ENCODE data around the gene RBFOX1. TPM values are rescaled to one million over a fixed set of nuclear protein-coding genes. Genes with fewer than 3 reads are reported as not detected.

RBFOX1 gene
- total and polyA plus RNA-seq, 10 of the 15 experiments (the other 5 are each of a cell fraction or from before 2014, with no cell fraction given): 0.87 TPM; not detected in 9

GRCh38 chr16:7325834-7326233 lies 6.8 kb upstream of the RBFOX1 start:
- SMC1A ChIA-PET (ENCODE audit: uncharacterized antibody, unreplicated experiment): interaction anchor here (0.6 kb wide), 1 partner anchor 48 kb away, joined by 4 read pairs; no protein-coding TSS in a partner anchor
- Histone ChIP-seq H3K4me3 (no peak overlapping the region), H3K36me3 (ENCODE audit: control insufficient read depth in 2 of 2, insufficient read depth in 2 of 2, low read length in 1 of 2) (no peaks in the 10 kb centered on the region), H3K79me2 (ENCODE audit: control insufficient read depth, insufficient read depth, low read length) (no peaks in the 10 kb centered on the region), H3K9me3 (replicated peaks; ENCODE audit: control insufficient read depth, insufficient read depth, low read length) (no peaks in the 10 kb centered on the region; the same call in 2 of the 3 replicates), H4K20me1 (ENCODE audit: control insufficient read depth, insufficient read depth) (no peaks in the 10 kb centered on the region), H3K4me2 (ENCODE audit: control insufficient read depth, insufficient read depth) (no peak overlapping the region), H3K27ac (ENCODE audit: control insufficient read depth, insufficient read depth) (no peak overlapping the region), H3K9ac (ENCODE audit: control insufficient read depth, insufficient read depth, low read length) (no peak overlapping the region), H3K27me3 (replicated peaks in 1 of 2; ENCODE audit: control insufficient read depth in 2 of 2, insufficient read depth in 2 of 2, low read length in 1 of 2) (no peaks in the 10 kb centered on the region), H2AFZ (ENCODE audit: control insufficient read depth, low read depth, low read length) (no peak overlapping the region), H3K4me1 (ENCODE audit: control insufficient read depth, insufficient read depth, low read length) (no peaks in the 10 kb centered on the region)
- CTCF ChIA-PET: no interaction called here
- intact Hi-C loops (cut with micrococcal nuclease; ENCODE audit: unreplicated experiment) (no loop called here), in situ Hi-C loops (cut with MboI) (no loop called here)
- ATAC-seq (no peak), DNase-seq (ENCODE audit: low read depth, low spot score) (no peak), FAIRE-seq (no peak)
- POLR2A ChIA-PET: no interaction called here
- WGBS (ENCODE audit: insufficient coverage, insufficient replicate concordance, low lambda C conversion rate, missing lambda C conversion rate): 36% methylated on average over 3 of the region's 3 CpGs
- RAD21 ChIA-PET (ENCODE audit: unreplicated experiment): no interaction called here
- BruUV-seq (replicated peaks): no TSS peak
- TF ChIP-seq CREM (IDR thresholded peaks at IDR 0.05; ENCODE audit: low read depth) (no peak), ZSCAN29 (IDR thresholded peaks at IDR 0.05) (no peak), RUNX3 (IDR thresholded peaks at IDR 0.05; ENCODE audit: low read length) (no peak), RAD21 (IDR thresholded peaks at IDR 0.05; ENCODE audit: insufficient read depth, low read depth, low read length) (no peak), ZNF207 (IDR thresholded peaks at IDR 0.05; ENCODE audit: borderline replicate concordance) (no peak), EED (IDR thresholded peaks at IDR 0.05; ENCODE audit: low read depth) (no peak), SMAD5 (IDR thresholded peaks at IDR 0.05; ENCODE audit: low read depth) (no peak), MEF2B (IDR thresholded peaks at IDR 0.05; ENCODE audit: partially characterized antibody, poor library complexity, severe bottlenecking) (no peak), RFX5 (IDR thresholded peaks at IDR 0.05; ENCODE audit: low read depth, low read length) (no peak), CBX3 (IDR thresholded peaks at IDR 0.05; ENCODE audit: borderline replicate concordance, low read depth) (no peak), SKIL (IDR thresholded peaks at IDR 0.05; ENCODE audit: low read depth, poor library complexity, severe bottlenecking) (no peak), EZH2 (IDR thresholded peaks at IDR 0.05; ENCODE audit: borderline replicate concordance, control insufficient read depth, low read depth, low read length) (no peak), IRF3 (IDR thresholded peaks at IDR 0.05) (no peak), CUX1 (IDR thresholded peaks at IDR 0.05; ENCODE audit: insufficient replicate concordance, low read depth, low read length) (no peak), RCOR1 (conservative IDR thresholded peaks at IDR 0.05; ENCODE audit: low read depth, low read length) (no peak), SREBF2 (IDR thresholded peaks at IDR 0.05; ENCODE audit: low read length) (no peak), SUZ12 (IDR thresholded peaks at IDR 0.05; ENCODE audit: unreplicated experiment) (no peak), JUND (IDR thresholded peaks at IDR 0.05; ENCODE audit: low read depth, low read length) (no peak)

Measured in GM12878 (cell line).